GM18505 (cell line): ENCODE measurements around the gene COL11A2.

Experiments used
- ATAC-seq: cut with Tn5 transposase; IDR thresholded peaks from one replicate; pipeline ENCODE4 v1.9.1; 2021; ENCODE audit not compliant: unreplicated experiment
- POLR2A ChIP-seq: IDR thresholded peaks from 4 replicates; pipeline ENCODE4 v1.6.1; 2011; ENCODE audit warnings: borderline replicate concordance; ENCODE audit not compliant: insufficient read depth, insufficient read length; ENCODE audit errors: extremely low read depth

Gene COL11A2

GRCh38 chr6:33178755-33179475 is 13.4 kb downstream of the COL11A2 start:
- TF ChIP-seq POLR2A, result no peak
- no peak for ATAC-seq

GRCh38 chr6:33177552-33178446 is 14.5 kb downstream of the COL11A2 start:
- no peak for TF ChIP-seq POLR2A
- ATAC-seq, result no peak

- ATAC-seq, result no peak
- TF ChIP-seq POLR2A, result no peak
Measured at GRCh38 chr6:33176906-33177305, 15.4 kb downstream of the COL11A2 start.

- TF ChIP-seq POLR2A, result no peak
- no peak for ATAC-seq
Measured at GRCh38 chr6:33175436-33176069, 16.7 kb downstream of the COL11A2 start.

GRCh38 chr6:33174784-33175183 is 17.5 kb downstream of the COL11A2 start:
- TF ChIP-seq POLR2A, result no peak
- ATAC-seq, result no peak

- no peak for ATAC-seq
- no peak for TF ChIP-seq POLR2A
Measured at GRCh38 chr6:33173535-33174180, 18.6 kb downstream of the COL11A2 start.

GRCh38 chr6:33172688-33173534 is 19.4 kb downstream of the COL11A2 start:
- ATAC-seq, result no peak
- TF ChIP-seq POLR2A, result no peak

- ATAC-seq, result no peak
- no peak for TF ChIP-seq POLR2A
Measured at GRCh38 chr6:33171880-33172687, 20.2 kb downstream of the COL11A2 start.

- ATAC-seq, result no peak
- TF ChIP-seq POLR2A, result no peak
Measured at GRCh38 chr6:33171016-33171879, 21.0 kb downstream of the COL11A2 start.

GRCh38 chr6:33170176-33171015 is 21.9 kb downstream of the COL11A2 start:
- TF ChIP-seq POLR2A, result no peak
- ATAC-seq, result no peak
